ENCODE results near the gene ECI2. TPM values are rescaled to one million over a fixed set of nuclear protein-coding genes. Genes with fewer than 3 reads are reported as not detected.

Gene ECI2
- total RNA-seq, 6 experiments from 2014 or later, result 76.4 to 140 (median 111) TPM

DNA sequence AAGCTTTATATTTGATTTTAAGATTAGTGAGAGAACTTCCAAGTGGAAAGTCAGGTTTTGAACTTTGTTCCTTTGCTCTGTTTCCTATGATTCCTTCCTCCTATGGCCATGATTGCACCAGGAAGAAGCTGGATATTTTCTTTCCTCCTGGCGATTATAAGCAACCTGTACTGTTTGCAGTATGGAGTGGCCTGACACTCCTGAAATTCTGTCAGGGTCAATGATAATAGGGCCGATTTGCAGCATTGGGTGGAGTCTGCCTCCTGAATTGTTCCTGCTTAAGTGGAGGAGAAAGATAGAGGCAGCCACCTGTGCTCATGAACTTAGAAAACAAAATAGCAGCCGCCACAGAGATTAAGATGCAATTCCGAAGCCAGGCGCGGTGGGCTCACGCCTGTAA, 46.7 kb downstream of the ECI2 start:
- no peaks in the 10 kb centered on the region for H3K36me3 ChIP-seq
- intact Hi-C loops (cut with DNase I), result no loop called here
- no peak overlapping the region for H3K4me3 ChIP-seq
- no peak overlapping the region for H3K27ac ChIP-seq
- DNase-seq, result no peak
- H3K27me3 ChIP-seq, result no peaks in the 10 kb centered on the region
- TF ChIP-seq POLR2A (IDR thresholded peaks at IDR 0.05), result no peak
- TF ChIP-seq CTCF (IDR thresholded peaks at IDR 0.05), result no peak
- ATAC-seq, result no peak
- WGBS (ENCODE audit: insufficient coverage, low coverage, low lambda C conversion rate, missing lambda C conversion rate), result 71% methylated on average over 1 of the region's 7 CpGs
- no peaks in the 10 kb centered on the region for H3K9me3 ChIP-seq
- no peaks in the 10 kb centered on the region for H3K4me1 ChIP-seq

- no peak overlapping the region for H3K4me3 ChIP-seq
- H3K27me3 ChIP-seq, result no peaks in the 10 kb centered on the region
- H3K36me3 ChIP-seq, result no peaks in the 10 kb centered on the region
- DNase-seq, result no peak
- no peaks in the 10 kb centered on the region for H3K9me3 ChIP-seq
- TF ChIP-seq POLR2A (IDR thresholded peaks at IDR 0.05) (no peak), CTCF (IDR thresholded peaks at IDR 0.05) (no peak)
- ATAC-seq, result no peak
- H3K4me1 ChIP-seq, result no peaks in the 10 kb centered on the region
- intact Hi-C loops (cut with DNase I), result no loop called here
- 100% methylated on average over 1 of the region's 1 CpG for WGBS (ENCODE audit: insufficient coverage, low coverage, low lambda C conversion rate, missing lambda C conversion rate)
- H3K27ac ChIP-seq, result no peak overlapping the region
Measured at GRCh38 chr6:4085332-4085700, 50.1 kb downstream of the ECI2 start.

DNA sequence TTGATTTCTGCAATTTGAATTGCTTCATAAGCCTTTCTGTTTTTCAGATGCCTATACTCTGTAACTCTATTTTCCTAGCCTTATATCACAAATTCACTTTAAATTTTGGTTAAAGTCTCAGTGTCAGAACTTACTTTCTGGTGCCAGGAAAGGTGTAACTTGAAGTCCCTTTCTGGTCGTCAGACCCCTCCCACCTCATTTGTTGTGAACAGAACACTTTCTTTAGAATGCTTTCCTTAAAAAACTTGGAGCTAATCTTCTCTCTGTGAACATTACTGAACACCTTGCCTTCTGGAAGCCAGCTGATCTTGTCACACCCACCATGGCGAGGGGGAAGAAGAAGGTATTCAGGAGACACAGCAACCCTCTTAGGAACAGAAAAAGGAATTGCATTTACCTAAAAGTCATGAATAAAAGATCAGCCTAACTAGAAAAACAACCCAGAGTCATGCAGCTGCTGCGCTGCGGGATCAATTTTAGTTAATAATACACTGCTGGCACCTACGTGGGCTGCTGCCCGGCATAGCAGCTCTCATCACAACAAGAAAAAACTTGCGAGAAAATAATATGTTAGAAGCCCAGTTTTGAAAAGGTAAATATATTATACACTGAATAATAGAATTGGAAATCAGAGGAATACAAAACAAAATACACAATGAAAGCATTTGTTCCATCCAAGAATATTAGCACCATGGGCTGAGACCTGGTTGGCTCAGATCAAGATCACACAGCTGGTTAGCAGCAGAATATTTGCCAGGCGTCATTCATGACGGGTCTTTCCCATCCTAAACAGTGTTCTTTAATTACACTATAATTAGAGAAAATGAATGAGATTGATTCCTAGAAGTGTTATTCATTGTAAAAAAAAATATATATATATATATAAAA, 50.7 kb downstream of the ECI2 start:
- peak; percentile 93 to 96 (median 95) for ATAC-seq
- TF ChIP-seq POLR2A (IDR thresholded peaks at IDR 0.05) (no peak), CTCF (IDR thresholded peaks at IDR 0.05) (no peak)
- intact Hi-C loops (cut with DNase I), result no loop called here
- peak overlapping the region in 1 of 3 donors; percentile 5 for H3K4me3 ChIP-seq
- H3K4me1 ChIP-seq, result no peaks in the 10 kb centered on the region
- 23% methylated on average over 9 of the region's 9 CpGs for WGBS (ENCODE audit: insufficient coverage, low coverage, low lambda C conversion rate, missing lambda C conversion rate)
- H3K9me3 ChIP-seq, result no peaks in the 10 kb centered on the region
- no peak for DNase-seq
- H3K27me3 ChIP-seq, result no peaks in the 10 kb centered on the region
- peak overlapping the region; percentile 7 to 35 (median 35) for H3K27ac ChIP-seq
- no peaks in the 10 kb centered on the region for H3K36me3 ChIP-seq

DNA sequence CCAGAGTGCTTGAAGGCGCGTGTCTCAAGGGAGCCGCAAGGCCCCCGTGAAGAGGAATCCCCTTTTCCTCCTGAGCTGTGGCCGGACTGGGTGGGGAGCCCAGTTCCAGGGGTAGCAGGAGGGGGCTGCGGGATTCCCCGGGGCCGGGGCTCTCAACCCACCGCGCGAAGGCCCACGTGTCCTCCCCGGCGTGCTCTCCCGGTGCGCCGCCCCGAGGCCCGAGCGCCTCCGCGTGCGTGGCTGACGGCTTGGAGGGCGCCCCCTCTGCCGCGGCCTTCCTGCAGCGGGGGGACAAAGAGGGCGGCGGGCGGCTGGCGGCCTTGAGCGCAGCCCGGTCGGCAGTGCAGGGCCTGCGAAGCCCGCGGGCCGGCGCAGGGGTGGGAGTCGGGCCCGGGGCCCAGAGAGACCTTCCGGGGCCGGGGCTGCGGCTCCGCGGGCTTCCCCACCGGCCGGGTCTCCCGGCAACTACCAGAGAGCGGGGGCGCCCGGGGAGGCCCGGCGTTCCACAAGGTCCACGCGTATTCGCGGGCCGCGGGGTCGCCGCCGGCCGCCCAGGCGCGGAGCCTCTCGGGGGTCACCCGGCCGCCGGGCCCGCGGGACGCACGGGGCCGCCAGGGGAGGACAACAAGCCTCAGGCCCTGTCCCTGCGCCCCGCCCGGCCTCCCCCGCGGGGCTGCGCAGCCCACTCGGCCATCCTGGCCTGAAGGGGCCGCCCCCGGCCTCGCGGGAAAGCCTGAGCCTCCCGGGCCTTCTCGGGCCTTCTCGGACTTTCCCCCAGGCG, 56.5 kb downstream of the ECI2 start, which contains the start of gene FAM217A:
TSS of gene FAM217A (minus strand) at position 447 of the 781 bp plus-strand sequence. CDS start 1,723 bp downstream, outside the sequence.
- WGBS (ENCODE audit: insufficient coverage, low coverage, low lambda C conversion rate, missing lambda C conversion rate), result 80% methylated on average over 6 of the region's 91 CpGs
- no peaks in the 10 kb centered on the region for H3K9me3 ChIP-seq
- intact Hi-C loops (cut with DNase I), result no loop called here
- no peak within 1 kb of the TSS for H3K27ac ChIP-seq
- H3K27me3 ChIP-seq, result no peaks in the 10 kb centered on the region
- DNase-seq (no peak), ATAC-seq (peak in 1 of 4 donors; percentile 24)
- H3K4me3 ChIP-seq, result no peak within 1 kb of the TSS
- TF ChIP-seq POLR2A (IDR thresholded peaks at IDR 0.05) (no peak), CTCF (IDR thresholded peaks at IDR 0.05) (no peak)
- H3K4me1 ChIP-seq, result no peaks in the 10 kb centered on the region
- H3K36me3 ChIP-seq, result no peaks in the 10 kb centered on the region
